ENCODE data around the gene ANKRD33.

Gene ANKRD33

DNA sequence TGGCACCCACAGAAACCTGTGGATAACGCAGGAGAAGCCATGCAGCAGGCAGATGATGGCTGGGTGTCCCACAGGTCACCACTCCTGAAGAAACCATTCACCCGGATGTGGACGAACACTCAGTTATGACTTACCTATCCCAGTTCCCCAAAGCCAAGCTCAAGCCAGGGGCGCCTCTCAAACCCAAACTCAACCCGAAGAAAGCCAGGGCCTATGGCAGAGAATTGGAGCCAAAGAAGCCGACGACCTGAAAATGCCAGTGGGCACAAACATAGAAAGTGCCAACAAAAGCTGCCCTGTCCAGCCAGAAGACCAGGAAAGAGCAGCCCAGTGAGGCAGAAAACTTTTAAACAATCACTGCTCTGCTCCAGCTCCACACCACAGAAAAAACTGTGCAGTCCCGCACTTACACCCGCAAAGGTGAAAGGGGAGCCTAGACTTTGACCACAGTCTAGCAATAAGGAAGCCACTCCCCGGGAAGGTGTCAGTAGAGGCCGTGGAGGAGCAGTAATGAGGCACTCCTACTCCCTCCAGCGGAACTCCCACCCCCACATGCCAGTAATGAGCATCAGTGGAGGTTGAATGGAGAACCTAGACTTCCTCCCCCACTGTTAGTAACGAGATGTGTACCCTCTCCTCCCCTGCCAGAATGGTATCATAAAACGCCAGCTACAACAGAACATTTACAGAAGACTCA is 13.4 kb downstream of the ANKRD33 start:
- H3K27ac ChIP-seq (ENCODE audit: insufficient read depth, low read depth, low read length, poor library complexity, severe bottlenecking), result no peak overlapping the region
- H3K36me3 ChIP-seq (ENCODE audit: control insufficient read depth, insufficient read depth, low read length), result no peaks in the 10 kb centered on the region
- H3K9me3 ChIP-seq (ENCODE audit: control insufficient read depth, low read length), result no peaks in the 10 kb centered on the region
- H3K27me3 ChIP-seq (ENCODE audit: control insufficient read depth, insufficient read depth, low read length, poor library complexity, severe bottlenecking), result peaks cover 13% of the 10 kb centered on the region
- 85 to 91% methylated on average over 14 of the region's 14 CpGs for WGBS, 2 experiments
- no peaks in the 10 kb centered on the region for H3K4me1 ChIP-seq (ENCODE audit: control insufficient read depth, insufficient read depth, low read length)
- no peak overlapping the region for H3K4me3 ChIP-seq (ENCODE audit: insufficient read depth, low read depth, low read length)

DNA sequence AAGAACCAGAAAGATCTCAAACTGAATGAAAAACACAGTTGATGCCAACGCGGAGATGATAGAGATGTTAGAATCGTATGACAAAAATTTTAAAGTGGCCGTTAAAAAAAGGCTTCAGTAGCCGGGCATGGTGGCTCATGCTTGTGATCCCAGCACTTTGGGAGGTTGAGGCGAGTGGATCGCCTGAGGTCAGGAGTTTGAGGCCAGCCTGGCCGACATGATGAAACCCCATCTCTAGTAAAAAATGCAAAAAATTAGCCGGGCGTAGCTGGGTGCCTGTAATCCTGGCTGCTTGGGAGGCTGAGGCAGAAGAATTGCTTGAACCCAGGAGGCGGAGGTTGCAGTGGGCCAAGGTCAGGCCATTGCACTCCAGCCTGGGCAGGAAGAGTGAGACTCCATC is 14.0 kb downstream of the ANKRD33 start:
- WGBS, 2 experiments, result 92% methylated on average over 11 of the region's 11 CpGs
- Histone ChIP-seq H3K27ac (ENCODE audit: insufficient read depth, low read depth, low read length, poor library complexity, severe bottlenecking) (no peak overlapping the region), H3K36me3 (ENCODE audit: control insufficient read depth, insufficient read depth, low read length) (no peaks in the 10 kb centered on the region), H3K4me1 (ENCODE audit: control insufficient read depth, insufficient read depth, low read length) (peaks cover 1% of the 10 kb centered on the region), H3K4me3 (ENCODE audit: insufficient read depth, low read depth, low read length) (no peak overlapping the region), H3K9me3 (ENCODE audit: control insufficient read depth, low read length) (no peaks in the 10 kb centered on the region), H3K27me3 (ENCODE audit: control insufficient read depth, insufficient read depth, low read length, poor library complexity, severe bottlenecking) (peaks cover 20% of the 10 kb centered on the region)

DNA sequence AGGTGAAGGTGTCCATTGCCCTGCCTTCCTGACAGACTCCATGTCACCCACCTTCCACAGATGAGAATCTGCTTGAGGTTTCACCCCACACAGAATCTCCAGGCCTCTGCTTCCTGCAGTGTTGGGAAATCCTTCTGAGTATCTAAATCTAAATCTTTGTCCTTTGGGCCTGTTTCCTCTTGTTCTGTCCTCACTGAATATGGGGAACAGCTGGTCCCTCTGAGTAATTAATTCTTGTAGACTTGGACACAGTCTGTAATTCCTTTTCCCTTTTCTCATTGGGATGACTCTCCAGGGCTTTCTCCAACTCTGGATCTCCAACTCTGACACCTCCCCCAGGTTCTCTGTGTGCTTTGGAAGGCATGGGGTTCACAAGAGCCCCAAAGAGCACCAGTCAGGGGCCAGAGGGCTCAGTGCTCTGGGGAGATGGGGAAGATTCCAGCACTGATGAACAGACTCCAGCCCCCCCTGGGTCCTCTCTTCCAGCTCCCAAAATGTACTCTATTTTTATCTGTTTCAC is 17.1 kb downstream of the ANKRD33 start:
- Histone ChIP-seq H3K27me3 (ENCODE audit: control insufficient read depth, insufficient read depth, low read length, poor library complexity, severe bottlenecking) (peaks cover 44% of the 10 kb centered on the region), H3K4me3 (ENCODE audit: insufficient read depth, low read depth, low read length) (no peak overlapping the region), H3K36me3 (ENCODE audit: control insufficient read depth, insufficient read depth, low read length) (no peaks in the 10 kb centered on the region), H3K27ac (ENCODE audit: insufficient read depth, low read depth, low read length, poor library complexity, severe bottlenecking) (no peak overlapping the region), H3K4me1 (ENCODE audit: control insufficient read depth, insufficient read depth, low read length) (peaks cover 5% of the 10 kb centered on the region), H3K9me3 (ENCODE audit: control insufficient read depth, low read length) (no peaks in the 10 kb centered on the region)

DNA sequence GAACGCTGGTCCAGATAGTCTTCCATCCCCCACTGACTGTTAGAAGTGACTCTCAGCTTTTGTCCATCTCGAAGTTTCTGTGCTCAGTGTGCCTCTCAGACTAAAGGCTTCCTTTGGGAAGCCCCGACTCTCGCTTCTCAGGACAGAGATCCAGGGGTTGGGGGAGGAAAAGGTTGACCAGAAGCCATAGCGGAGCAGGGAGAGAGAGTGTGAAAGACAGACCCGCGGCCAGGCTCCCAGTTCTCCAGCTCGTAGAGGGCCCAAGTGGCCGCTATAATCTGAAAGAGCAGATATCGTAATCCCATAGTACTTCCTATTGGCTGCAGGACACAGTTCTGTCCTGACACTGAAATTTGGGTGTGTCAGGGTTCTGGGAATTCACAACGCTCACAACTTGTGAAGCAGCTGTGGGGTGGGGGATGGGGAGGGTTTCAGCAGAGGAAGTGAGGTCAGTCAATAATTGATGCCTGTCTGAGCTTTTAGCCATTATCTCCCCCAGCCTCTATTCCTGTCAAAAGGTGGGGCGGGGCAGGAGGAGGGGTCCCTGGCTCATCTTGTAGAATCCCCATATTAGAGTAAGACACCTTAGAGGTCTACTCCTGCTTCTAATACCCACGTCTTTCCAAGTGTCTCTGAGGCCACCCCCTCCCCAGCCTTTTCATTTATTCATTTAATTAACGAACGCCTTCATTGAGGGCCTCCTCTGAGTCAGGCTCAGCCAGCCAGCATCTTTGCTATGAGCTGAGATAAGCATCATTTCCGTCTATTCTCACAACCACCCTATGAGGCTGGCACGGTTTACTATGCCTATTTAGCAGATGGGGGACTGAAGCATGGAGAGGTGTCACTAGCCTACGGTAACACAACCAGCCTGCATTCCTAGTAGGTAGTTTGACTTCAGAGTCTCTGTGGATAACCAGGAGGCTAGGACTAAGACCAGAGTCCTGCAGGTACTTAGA is 17.8 kb downstream of the ANKRD33 start:
- Histone ChIP-seq H3K27ac (ENCODE audit: insufficient read depth, low read depth, low read length, poor library complexity, severe bottlenecking) (no peak overlapping the region), H3K27me3 (ENCODE audit: control insufficient read depth, insufficient read depth, low read length, poor library complexity, severe bottlenecking) (peaks cover 48% of the 10 kb centered on the region), H3K4me3 (ENCODE audit: insufficient read depth, low read depth, low read length) (no peak overlapping the region), H3K9me3 (ENCODE audit: control insufficient read depth, low read length) (no peaks in the 10 kb centered on the region), H3K4me1 (ENCODE audit: control insufficient read depth, insufficient read depth, low read length) (peaks cover 5% of the 10 kb centered on the region), H3K36me3 (ENCODE audit: control insufficient read depth, insufficient read depth, low read length) (no peaks in the 10 kb centered on the region)
- 79 to 80% methylated on average over 18 of the region's 18 CpGs for WGBS, 2 experiments

- Histone ChIP-seq H3K4me3 (ENCODE audit: insufficient read depth, low read depth, low read length) (peak overlapping the region; percentile 35), H3K27ac (ENCODE audit: insufficient read depth, low read depth, low read length, poor library complexity, severe bottlenecking) (no peak overlapping the region), H3K4me1 (ENCODE audit: control insufficient read depth, insufficient read depth, low read length) (peaks cover 5% of the 10 kb centered on the region), H3K36me3 (ENCODE audit: control insufficient read depth, insufficient read depth, low read length) (no peaks in the 10 kb centered on the region), H3K27me3 (ENCODE audit: control insufficient read depth, insufficient read depth, low read length, poor library complexity, severe bottlenecking) (peaks cover 48% of the 10 kb centered on the region), H3K9me3 (ENCODE audit: control insufficient read depth, low read length) (no peaks in the 10 kb centered on the region)
- WGBS, 2 experiments, result 57% methylated on average over 23 of the region's 23 CpGs
Measured at GRCh38 chr12:51906430-51907082, 18.7 kb downstream of the ANKRD33 start.

GRCh38 chr12:51907083-51907855 is 19.4 kb downstream of the ANKRD33 start, which contains the start of gene ACVRL1:
TSS of gene ACVRL1 (plus strand) at chr12:51907504. CDS start at chr12:51912475, 4,971 bp downstream.
- Histone ChIP-seq H3K9me3 (ENCODE audit: control insufficient read depth, low read length) (no peaks in the 10 kb centered on the region), H3K27ac (ENCODE audit: insufficient read depth, low read depth, low read length, poor library complexity, severe bottlenecking) (no peak within 1 kb of the TSS), H3K4me3 (ENCODE audit: insufficient read depth, low read depth, low read length) (peak within 1 kb of the TSS; percentile 35), H3K4me1 (ENCODE audit: control insufficient read depth, insufficient read depth, low read length) (peaks cover 5% of the 10 kb centered on the region), H3K27me3 (ENCODE audit: control insufficient read depth, insufficient read depth, low read length, poor library complexity, severe bottlenecking) (peaks cover 48% of the 10 kb centered on the region), H3K36me3 (ENCODE audit: control insufficient read depth, insufficient read depth, low read length) (no peaks in the 10 kb centered on the region)
- WGBS, 2 experiments, result 15% methylated on average over 74 of the region's 74 CpGs

GRCh38 chr12:51907856-51908425 is 20.0 kb downstream of the ANKRD33 start:
- 83 to 86% methylated on average over 7 of the region's 7 CpGs for WGBS, 2 experiments
- Histone ChIP-seq H3K4me1 (ENCODE audit: control insufficient read depth, insufficient read depth, low read length) (peaks cover 9% of the 10 kb centered on the region), H3K9me3 (ENCODE audit: control insufficient read depth, low read length) (no peaks in the 10 kb centered on the region), H3K36me3 (ENCODE audit: control insufficient read depth, insufficient read depth, low read length) (no peaks in the 10 kb centered on the region), H3K27me3 (ENCODE audit: control insufficient read depth, insufficient read depth, low read length, poor library complexity, severe bottlenecking) (peaks cover 48% of the 10 kb centered on the region), H3K27ac (ENCODE audit: insufficient read depth, low read depth, low read length, poor library complexity, severe bottlenecking) (no peak overlapping the region), H3K4me3 (ENCODE audit: insufficient read depth, low read depth, low read length) (peak overlapping the region; percentile 35)

DNA sequence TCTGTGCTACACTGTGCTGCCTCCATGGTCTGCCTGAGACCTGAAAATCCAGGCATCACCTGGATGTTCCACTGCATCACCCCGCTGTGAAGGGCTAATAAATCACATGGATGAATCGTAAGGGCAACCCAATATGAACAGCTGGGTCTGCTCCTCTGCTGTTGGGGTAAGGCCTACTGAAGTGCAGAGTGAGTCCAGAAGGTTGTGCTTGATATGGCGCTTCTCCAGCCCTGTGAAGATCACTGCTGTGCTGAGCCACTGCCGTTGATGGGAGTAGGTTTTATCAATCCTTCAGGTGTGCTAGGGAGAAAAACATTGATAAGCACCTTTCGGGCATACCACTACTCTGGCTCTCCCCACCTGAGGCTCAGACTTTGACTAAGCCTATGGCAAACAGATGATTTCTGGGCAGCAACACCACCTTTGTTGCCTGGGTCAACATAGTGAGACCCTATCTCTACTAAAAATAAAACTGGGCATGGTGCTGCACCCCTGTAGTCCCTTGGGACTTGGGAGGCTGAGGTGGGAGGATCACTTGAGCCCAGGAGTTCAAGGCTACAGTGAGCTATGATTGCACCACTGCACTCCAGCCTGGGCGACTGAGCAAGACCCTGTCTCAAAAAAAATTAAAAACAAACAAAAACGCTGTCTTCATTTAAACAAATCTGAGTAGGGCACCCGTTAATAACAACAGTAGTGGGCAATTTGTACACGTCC is 21.1 kb downstream of the ANKRD33 start:
- Histone ChIP-seq H3K4me1 (ENCODE audit: control insufficient read depth, insufficient read depth, low read length) (peaks cover 10% of the 10 kb centered on the region), H3K27me3 (ENCODE audit: control insufficient read depth, insufficient read depth, low read length, poor library complexity, severe bottlenecking) (peaks cover 48% of the 10 kb centered on the region)

GRCh38 chr12:51910168-51910567 is 22.3 kb downstream of the ANKRD33 start:
- whole genome bisulfite sequencing, 2 experiments, result 89 to 95% methylated on average over 6 of the region's 6 CpGs
- H3K27me3 ChIP-seq (ENCODE audit: control insufficient read depth, insufficient read depth, low read length, poor library complexity, severe bottlenecking), result peaks cover 46% of the 10 kb centered on the region
- H3K9me3 ChIP-seq (ENCODE audit: control insufficient read depth, low read length), result no peaks in the 10 kb centered on the region
- H3K27ac ChIP-seq (ENCODE audit: insufficient read depth, low read depth, low read length, poor library complexity, severe bottlenecking), result no peak overlapping the region
- no peaks in the 10 kb centered on the region for H3K36me3 ChIP-seq (ENCODE audit: control insufficient read depth, insufficient read depth, low read length)
- H3K4me3 ChIP-seq (ENCODE audit: insufficient read depth, low read depth, low read length), result no peak overlapping the region
- H3K4me1 ChIP-seq (ENCODE audit: control insufficient read depth, insufficient read depth, low read length), result peaks cover 10% of the 10 kb centered on the region

More for the DNA sequence above, 21.1 kb downstream of the ANKRD33 start:
- Histone ChIP-seq H3K9me3 (ENCODE audit: control insufficient read depth, low read length) (no peaks in the 10 kb centered on the region), H3K27ac (ENCODE audit: insufficient read depth, low read depth, low read length, poor library complexity, severe bottlenecking) (no peak overlapping the region), H3K36me3 (ENCODE audit: control insufficient read depth, insufficient read depth, low read length) (no peaks in the 10 kb centered on the region), H3K4me3 (ENCODE audit: insufficient read depth, low read depth, low read length) (no peak overlapping the region)
- 94 to 96% methylated on average over 9 of the region's 9 CpGs for WGBS, 2 experiments

Measured in ectodermal cell (in vitro differentiated cells).